Measurements from ENCODE around the gene ASPSCR1.

The ASPSCR1 gene

GRCh38 chr17:81999976-82000802 lies 22.8 kb downstream of the ASPSCR1 start:
- no peak for DNase-seq

GRCh38 chr17:82000803-82001570 lies 23.6 kb downstream of the ASPSCR1 start:
- DNase-seq, result no peak

GRCh38 chr17:82001571-82002056 lies 24.2 kb downstream of the ASPSCR1 start:
- no peak for DNase-seq

DNA sequence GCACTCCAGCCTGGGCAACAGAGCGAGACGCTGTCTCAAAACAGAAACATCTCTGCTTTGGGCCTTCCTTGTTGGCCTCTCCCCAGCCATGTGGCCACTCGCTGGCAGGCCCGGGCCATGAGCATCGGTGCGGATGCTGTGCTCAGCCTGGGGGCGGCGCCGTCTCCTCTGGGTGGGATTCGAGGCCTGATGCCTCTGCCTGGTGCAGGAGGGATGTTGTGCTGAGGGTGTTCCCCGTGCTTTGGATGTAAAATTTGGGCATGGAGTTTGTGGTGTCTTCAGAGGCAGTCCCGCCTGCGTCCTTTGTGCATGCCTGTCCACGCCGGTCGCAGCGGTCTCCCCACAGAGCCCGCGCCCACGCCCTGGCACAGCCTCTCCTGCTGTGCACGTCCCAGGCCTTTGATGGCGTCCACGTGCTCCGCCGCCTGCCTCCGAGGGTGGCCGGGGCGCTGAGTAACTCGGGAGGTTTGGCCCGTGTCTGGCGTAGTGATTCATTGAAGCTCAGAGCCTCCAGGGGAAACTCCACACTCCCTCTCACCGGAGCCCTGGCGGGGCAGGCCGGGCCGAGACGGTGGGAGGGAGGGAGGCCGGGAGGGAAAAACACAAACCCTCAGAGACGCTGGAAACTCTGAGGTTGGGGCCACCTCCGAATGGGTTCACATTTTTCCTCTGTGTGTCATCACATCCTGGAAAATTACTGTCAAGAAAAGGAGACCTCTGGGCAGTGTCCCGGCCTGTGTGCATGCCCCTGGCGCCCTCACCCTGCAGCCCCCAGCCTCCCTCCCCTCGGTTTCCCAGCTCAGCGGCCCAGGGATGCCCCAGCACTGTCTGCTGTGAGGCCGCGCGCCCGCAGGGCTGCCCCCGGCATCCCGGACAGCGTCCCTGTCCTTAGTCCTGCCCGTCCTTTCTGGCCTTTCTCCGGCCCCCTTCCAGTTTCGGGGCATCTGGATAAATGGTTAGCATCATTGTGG lies 26.3 kb downstream of the ASPSCR1 start:
- DNase-seq, result no peak

GRCh38 chr17:82004517-82005455 lies 27.4 kb downstream of the ASPSCR1 start:
- DNase-seq, result no peak

DNA sequence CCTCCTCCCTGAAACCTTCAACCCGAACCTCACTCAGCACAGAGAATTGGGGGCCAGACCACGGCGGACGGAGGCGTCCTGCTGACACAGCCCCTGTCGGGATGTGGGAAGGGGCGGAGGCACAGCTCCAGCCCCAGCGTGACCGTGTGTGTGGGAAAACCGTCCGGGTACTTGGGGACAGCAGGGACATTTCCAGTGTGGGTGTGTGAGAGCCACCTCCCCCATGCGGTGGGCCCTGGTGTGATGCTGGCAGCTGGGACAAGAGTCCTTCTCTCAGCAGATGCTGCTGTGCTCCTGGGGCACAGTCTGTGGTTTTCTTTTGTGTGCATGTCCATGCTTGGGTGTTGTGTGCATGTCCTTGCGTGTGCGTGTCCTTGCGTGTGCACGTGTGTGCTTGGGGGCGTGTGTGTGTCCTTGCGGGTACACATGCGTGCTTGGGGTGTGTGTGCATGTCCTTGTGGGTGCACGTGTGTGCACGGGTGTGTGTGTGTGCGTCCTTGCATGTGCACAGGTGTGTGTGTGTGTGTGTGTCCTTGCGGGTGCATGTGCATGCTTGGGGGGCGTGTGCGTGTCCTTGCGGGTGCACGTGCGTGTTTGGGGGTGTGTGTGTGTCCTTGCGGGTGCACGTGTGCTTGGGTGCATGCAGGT lies 28.4 kb downstream of the ASPSCR1 start:
- DNase-seq, result no peak

DNA sequence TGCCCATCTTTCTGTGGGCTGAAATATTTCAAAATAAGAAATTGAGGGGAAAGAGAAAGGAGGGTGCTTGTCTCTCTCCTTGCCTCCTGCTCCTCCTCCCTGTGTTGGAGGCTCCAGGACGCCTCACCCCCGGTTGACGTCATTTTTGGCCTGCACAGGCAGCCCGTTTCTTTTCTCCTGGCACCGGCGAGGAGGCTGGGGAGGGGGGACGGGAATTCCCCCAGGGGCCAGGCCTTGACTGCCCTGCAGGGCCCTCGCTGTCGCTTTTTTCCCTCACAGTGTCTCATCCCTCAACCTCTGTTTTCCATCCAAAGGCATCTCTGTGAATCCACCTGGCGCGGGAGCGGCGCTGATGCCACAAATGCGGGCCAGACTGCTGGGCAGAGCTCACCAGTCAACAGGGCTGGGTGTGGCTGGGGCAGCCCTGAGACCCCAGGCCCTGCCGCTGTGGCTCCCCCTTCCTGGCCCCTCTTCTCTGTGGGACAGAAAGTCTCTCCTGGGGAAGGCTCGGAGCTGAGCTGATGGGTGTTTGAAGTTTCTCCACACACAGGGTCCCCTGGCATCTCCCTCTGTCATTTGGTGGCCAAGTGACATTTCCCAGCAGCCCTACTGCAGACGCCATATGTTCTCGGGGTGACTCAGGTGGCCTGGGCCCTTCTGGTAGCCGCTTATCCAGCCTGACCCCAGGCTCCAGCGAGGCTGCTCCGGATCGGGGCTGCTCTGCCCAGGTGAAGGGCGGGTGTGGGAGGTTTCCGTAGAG lies 29.2 kb downstream of the ASPSCR1 start:
- DNase-seq, result peak; percentile 21

DNA sequence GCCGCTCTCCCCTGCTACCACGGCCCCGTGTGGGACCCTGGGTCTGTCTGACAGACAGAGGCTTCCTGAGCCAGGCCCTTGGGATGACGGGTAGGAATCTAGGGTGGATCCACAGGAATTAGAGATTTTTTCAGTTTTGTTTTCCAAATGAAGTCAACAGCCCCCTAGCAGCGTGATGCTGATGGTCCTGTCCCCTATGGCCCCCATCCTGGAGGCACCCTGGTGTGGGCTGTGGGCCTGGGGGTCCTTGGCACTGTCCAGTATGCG lies 29.7 kb downstream of the ASPSCR1 start:
- no peak for DNase-seq

DNA sequence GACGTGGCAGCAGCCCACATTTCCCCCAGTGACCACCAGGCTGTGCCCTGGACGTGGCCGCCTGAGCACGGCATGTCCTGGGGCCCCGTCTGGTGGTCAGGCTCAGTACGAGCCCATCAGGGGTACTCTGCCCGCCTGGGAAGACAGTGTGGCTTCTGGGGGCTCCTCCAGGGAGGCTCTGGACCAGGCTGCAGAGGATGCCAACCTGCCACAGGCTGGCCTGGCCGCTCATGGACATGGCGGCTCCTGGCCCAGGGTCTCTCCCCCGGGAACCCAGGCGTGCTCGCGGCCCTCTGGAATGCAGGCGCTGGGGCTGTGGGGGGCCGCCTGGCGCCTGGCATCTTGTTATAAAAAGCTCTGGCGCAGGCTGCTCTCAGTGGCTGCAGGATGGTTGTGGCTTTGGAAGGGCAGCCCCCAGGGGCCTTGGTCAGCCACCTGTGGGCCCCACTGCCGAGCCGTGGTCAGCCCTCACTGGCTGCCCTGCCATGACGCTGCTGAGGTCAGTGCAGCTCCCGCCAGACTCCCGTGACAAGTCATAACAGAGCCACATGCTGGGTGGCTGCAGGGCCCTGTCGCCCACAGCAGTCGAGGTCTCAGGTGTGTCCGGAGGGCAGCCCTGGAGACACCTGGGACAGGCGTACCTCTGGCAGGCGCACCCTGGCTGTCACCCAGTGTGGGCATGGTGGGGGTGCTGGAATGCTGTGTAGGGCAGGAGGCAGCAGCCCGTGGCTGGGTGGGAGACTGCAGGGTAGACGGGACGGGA lies 30.2 kb downstream of the ASPSCR1 start:
- no peak for DNase-seq

DNA sequence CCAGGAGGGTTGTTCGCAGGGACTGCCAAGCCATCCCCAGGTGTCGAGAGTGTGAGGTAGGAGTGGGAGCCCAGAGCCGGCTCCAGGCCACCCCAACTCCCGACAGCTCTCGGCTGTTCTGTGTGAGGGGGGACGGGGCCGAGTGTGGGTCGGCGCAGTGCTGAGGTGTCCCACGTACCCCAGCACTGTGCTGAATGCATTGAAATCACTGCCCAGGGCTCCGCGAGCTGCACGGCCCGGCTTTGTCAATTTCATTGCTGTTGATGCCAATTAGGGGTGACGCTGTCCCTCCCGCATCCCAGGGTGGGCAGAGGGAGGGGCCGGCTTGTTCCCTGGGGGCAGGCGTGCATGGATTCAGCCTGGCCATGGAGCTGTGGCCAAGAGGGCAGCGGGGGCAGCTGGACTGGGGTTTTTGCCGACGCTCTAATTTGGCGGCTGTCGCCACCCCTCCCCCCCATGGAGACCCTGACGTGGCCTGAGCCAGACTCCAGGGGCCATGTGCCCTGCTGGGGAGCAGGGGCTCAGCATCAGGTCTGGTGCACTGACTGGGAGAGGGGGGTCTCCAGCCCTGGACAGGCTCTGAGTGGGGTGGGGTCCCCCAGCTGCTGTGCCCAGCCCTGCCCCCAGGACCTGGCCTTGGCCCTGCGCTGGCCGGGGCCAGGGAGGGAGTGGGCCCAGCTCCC lies 31.0 kb downstream of the ASPSCR1 start:
- no peak for DNase-seq

GRCh38 chr17:82008941-82009405 lies 31.5 kb downstream of the ASPSCR1 start:
- no peak for DNase-seq

DNA sequence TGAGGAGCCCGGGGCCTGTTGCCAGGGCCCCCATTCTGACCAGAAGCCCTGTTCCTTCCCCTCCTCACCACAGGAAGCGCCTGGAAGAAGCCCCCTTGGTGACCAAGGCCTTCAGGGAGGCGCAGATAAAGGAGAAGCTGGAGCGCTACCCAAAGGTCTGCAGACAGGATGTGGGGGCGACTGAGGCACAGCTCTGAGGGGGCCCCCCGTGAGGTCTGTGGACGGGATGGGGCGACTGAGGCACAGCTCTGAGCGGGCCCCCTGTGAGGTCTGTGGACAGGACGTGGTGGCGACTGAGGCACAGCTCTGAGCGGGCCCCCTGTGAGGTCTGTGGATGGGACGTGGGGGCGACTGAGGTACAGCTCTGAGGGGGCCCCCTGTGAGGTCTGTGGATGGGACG lies 32.0 kb downstream of the ASPSCR1 start:
- DNase-seq, result no peak

- DNase-seq, result no peak
Measured at GRCh38 chr17:82010575-82011525, 33.4 kb downstream of the ASPSCR1 start.

DNA sequence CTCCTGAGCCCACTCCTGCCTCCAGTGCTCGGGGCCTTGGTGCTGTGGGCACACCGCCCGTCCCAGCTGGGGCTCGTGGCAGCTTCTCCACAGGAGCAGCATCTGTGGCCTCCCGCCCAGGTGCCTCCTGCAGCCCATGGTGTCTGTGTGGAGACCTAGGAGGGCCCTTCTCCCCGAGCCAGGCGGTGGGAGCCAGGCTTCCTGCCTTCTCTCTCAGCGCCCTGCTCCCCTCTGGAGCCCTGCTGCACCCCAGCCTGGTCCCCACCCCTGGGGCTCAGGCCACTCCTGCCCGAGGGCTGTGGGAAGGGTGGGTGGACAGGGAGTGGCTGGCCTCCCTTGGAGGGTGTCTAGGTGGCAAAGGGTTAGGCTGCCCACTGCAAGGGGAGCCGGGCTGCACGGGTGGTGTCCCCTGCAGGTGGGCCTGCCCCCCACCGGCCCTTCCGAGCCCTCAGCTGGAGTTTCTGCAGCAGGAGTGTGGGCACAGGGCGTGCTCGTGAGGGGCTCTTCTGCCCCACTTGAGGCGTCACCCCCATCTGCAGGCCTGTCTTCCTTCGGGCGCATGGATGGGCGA lies 34.3 kb downstream of the ASPSCR1 start:
- DNase-seq, result no peak

DNA sequence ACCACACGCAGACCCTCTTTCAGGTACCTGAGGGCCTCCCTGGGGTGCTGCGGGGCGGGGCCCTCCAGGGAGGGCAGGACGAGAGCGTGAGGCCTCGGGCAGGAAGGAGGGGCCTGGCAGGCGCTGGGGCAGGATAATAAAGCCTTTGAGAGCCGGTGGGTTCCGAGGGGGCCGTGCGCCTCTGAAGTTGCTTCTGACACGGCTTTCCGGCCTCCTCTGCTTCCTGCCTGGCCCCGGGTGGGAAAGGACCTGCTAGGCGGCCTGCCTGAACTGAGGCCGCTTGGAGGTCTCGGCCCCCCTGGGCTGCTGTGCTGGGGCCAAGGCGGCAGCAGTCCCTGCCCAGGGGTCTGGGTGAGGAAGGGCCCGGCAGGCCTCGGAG lies 34.8 kb downstream of the ASPSCR1 start:
- DNase-seq, result no peak

DNA sequence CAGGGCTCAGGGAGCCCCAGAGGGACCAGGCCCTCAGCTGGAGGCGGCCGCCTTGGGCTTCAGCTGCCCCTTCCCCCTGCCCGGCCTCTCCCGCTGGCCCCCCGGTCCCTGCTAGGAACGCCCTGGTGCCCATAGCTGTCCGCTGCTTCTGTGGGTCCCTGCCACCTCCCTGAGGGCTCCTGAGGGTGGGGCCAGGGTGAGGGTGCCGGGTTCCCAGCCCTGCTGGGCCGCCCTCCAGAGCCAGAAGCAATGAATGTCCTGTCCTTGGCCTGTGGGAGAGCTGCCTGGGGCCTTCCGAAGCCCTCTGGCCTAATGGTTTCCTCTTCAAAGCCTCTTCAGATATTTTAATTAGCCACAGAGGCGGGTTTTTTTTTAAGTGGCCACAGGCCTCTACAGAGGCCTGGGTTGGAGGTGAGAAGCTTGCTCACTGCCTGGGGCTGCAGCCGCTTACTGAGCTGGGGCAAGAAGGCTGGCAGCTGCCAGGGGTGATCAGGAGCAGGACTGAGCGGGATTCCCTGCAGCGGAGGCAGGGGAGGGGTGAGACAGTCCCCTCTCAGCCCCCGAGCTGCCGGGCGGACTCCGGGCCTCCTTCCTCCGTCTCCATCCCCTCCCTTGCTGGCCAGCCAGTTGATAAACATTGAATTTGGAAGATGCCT lies 35.3 kb downstream of the ASPSCR1 start:
- no peak for DNase-seq

DNA sequence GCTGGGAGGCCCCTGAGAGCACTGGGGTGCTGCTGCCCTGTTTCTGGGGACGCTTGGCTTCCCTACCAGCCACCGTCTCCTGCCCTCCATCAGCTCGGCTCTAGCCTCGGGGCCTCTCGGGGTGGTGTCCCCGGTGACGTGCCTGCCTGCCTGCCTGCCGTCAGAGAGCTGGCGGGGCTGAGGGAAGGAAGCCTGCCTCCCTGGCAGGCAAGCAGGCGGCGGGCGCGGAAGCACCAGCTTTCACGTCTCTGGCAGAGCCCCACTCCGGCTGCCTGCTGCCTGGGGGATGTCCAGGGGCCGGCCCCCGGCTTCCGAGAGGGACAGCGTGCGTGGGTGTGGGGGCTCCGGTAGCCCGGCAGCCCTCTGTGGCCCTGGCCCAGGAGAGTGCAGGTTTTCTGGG lies 35.9 kb downstream of the ASPSCR1 start:
- DNase-seq, result no peak
